ENCODE data around the gene TYK2.

The TYK2 gene

GRCh38 chr19:10332965-10333757, 47.2 kb downstream of the TYK2 start, which contains the start of gene RAVER1:
TSS of gene RAVER1 (minus strand) at chr19:10333529. CDS start at chr19:10333507, 22 bp downstream.
- peaks cover 12% of the 10 kb centered on the region for H3K4me1 ChIP-seq (ENCODE audit: control insufficient read depth, insufficient read depth, low read length)

GRCh38 chr19:10332158-10332964, 48.0 kb downstream of the TYK2 start:
- H3K9ac ChIP-seq (ENCODE audit: low read depth, low read length), result peak overlapping the region; percentile 84
- peaks cover 12% of the 10 kb centered on the region for H3K4me1 ChIP-seq (ENCODE audit: control insufficient read depth, insufficient read depth, low read length)

More at GRCh38 chr19:10332965-10333757, 47.2 kb downstream of the TYK2 start, which contains the start of gene RAVER1:
- Histone ChIP-seq H3K27me3 (ENCODE audit: control insufficient read depth, insufficient read depth, low read length) (peaks cover 6% of the 10 kb centered on the region; the same call in 1 of the 2 replicates), H3K36me3 (ENCODE audit: control insufficient read depth, insufficient read depth, low read length) (peaks cover 27% of the 10 kb centered on the region), H3K4me3 (ENCODE audit: low read depth, low read length) (peak within 1 kb of the TSS; percentile 90), H3K9ac (ENCODE audit: low read depth, low read length) (peak within 1 kb of the TSS; percentile 84), H3K9me3 (ENCODE audit: control insufficient read depth, insufficient read depth, low read length) (no peaks in the 10 kb centered on the region), H3K27ac (ENCODE audit: low read depth, low read length) (peak within 1 kb of the TSS; percentile 96)

GRCh38 chr19:10329555-10329954, 50.8 kb downstream of the TYK2 start:
- Histone ChIP-seq H3K36me3 (ENCODE audit: control insufficient read depth, insufficient read depth, low read length) (peaks cover 61% of the 10 kb centered on the region), H3K27ac (ENCODE audit: low read depth, low read length) (no peak overlapping the region), H3K27me3 (ENCODE audit: control insufficient read depth, insufficient read depth, low read length) (peaks cover 5% of the 10 kb centered on the region; the same call in 1 of the 2 replicates), H3K4me3 (ENCODE audit: low read depth, low read length) (no peak overlapping the region), H3K9me3 (ENCODE audit: control insufficient read depth, insufficient read depth, low read length) (no peaks in the 10 kb centered on the region), H3K4me1 (ENCODE audit: control insufficient read depth, insufficient read depth, low read length) (peaks cover 8% of the 10 kb centered on the region), H3K9ac (ENCODE audit: low read depth, low read length) (no peak overlapping the region)

More at GRCh38 chr19:10332158-10332964, 48.0 kb downstream of the TYK2 start:
- Histone ChIP-seq H3K27me3 (ENCODE audit: control insufficient read depth, insufficient read depth, low read length) (peaks cover 6% of the 10 kb centered on the region; the same call in 1 of the 2 replicates), H3K9me3 (ENCODE audit: control insufficient read depth, insufficient read depth, low read length) (no peaks in the 10 kb centered on the region), H3K36me3 (ENCODE audit: control insufficient read depth, insufficient read depth, low read length) (peaks cover 35% of the 10 kb centered on the region), H3K4me3 (ENCODE audit: low read depth, low read length) (peak overlapping the region; percentile 90), H3K27ac (ENCODE audit: low read depth, low read length) (peak overlapping the region; percentile 60)

- Histone ChIP-seq H3K4me3 (ENCODE audit: low read depth, low read length) (no peak overlapping the region), H3K9me3 (ENCODE audit: control insufficient read depth, insufficient read depth, low read length) (no peaks in the 10 kb centered on the region), H3K27me3 (ENCODE audit: control insufficient read depth, insufficient read depth, low read length) (no peaks in the 10 kb centered on the region), H3K4me1 (ENCODE audit: control insufficient read depth, insufficient read depth, low read length) (peaks cover 4% of the 10 kb centered on the region), H3K27ac (ENCODE audit: low read depth, low read length) (no peak overlapping the region), H3K36me3 (ENCODE audit: control insufficient read depth, insufficient read depth, low read length) (peaks cover 65% of the 10 kb centered on the region), H3K9ac (ENCODE audit: low read depth, low read length) (no peak overlapping the region)
These were observed 51.6 kb downstream of the TYK2 start for GRCh38 chr19:10328558-10329429.

GRCh38 chr19:10327793-10328192, 52.6 kb downstream of the TYK2 start:
- Histone ChIP-seq H3K36me3 (ENCODE audit: control insufficient read depth, insufficient read depth, low read length) (peaks cover 74% of the 10 kb centered on the region), H3K4me3 (ENCODE audit: low read depth, low read length) (no peak overlapping the region), H3K4me1 (ENCODE audit: control insufficient read depth, insufficient read depth, low read length) (peaks cover 4% of the 10 kb centered on the region), H3K27ac (ENCODE audit: low read depth, low read length) (no peak overlapping the region), H3K9me3 (ENCODE audit: control insufficient read depth, insufficient read depth, low read length) (no peaks in the 10 kb centered on the region), H3K9ac (ENCODE audit: low read depth, low read length) (no peak overlapping the region), H3K27me3 (ENCODE audit: control insufficient read depth, insufficient read depth, low read length) (no peaks in the 10 kb centered on the region)

- Histone ChIP-seq H3K4me3 (ENCODE audit: low read depth, low read length) (no peak overlapping the region), H3K36me3 (ENCODE audit: control insufficient read depth, insufficient read depth, low read length) (peaks cover 94% of the 10 kb centered on the region), H3K9ac (ENCODE audit: low read depth, low read length) (no peak overlapping the region), H3K9me3 (ENCODE audit: control insufficient read depth, insufficient read depth, low read length) (no peaks in the 10 kb centered on the region), H3K4me1 (ENCODE audit: control insufficient read depth, insufficient read depth, low read length) (no peaks in the 10 kb centered on the region), H3K27me3 (ENCODE audit: control insufficient read depth, insufficient read depth, low read length) (no peaks in the 10 kb centered on the region), H3K27ac (ENCODE audit: low read depth, low read length) (no peak overlapping the region)
These were observed 54.6 kb downstream of the TYK2 start for GRCh38 chr19:10325732-10326131.

GRCh38 chr19:10321874-10322835, 58.2 kb downstream of the TYK2 start:
- no peaks in the 10 kb centered on the region for H3K9me3 ChIP-seq (ENCODE audit: control insufficient read depth, insufficient read depth, low read length)
- H3K4me3 ChIP-seq (ENCODE audit: low read depth, low read length), result no peak overlapping the region
- no peaks in the 10 kb centered on the region for H3K4me1 ChIP-seq (ENCODE audit: control insufficient read depth, insufficient read depth, low read length)
- H3K27ac ChIP-seq (ENCODE audit: low read depth, low read length), result no peak overlapping the region
- no peaks in the 10 kb centered on the region for H3K27me3 ChIP-seq (ENCODE audit: control insufficient read depth, insufficient read depth, low read length)
- H3K9ac ChIP-seq (ENCODE audit: low read depth, low read length), result no peak overlapping the region
- peaks cover 89% of the 10 kb centered on the region for H3K36me3 ChIP-seq (ENCODE audit: control insufficient read depth, insufficient read depth, low read length)

- H3K27ac ChIP-seq (ENCODE audit: low read depth, low read length), result no peak overlapping the region
These were observed 59.0 kb downstream of the TYK2 start for GRCh38 chr19:10321417-10321797.

GRCh38 chr19:10320602-10321416, 59.6 kb downstream of the TYK2 start:
- H3K4me1 ChIP-seq (ENCODE audit: control insufficient read depth, insufficient read depth, low read length), result no peaks in the 10 kb centered on the region
- H3K27me3 ChIP-seq (ENCODE audit: control insufficient read depth, insufficient read depth, low read length), result no peaks in the 10 kb centered on the region
- H3K4me3 ChIP-seq (ENCODE audit: low read depth, low read length), result no peak overlapping the region
- no peak overlapping the region for H3K27ac ChIP-seq (ENCODE audit: low read depth, low read length)
- no peaks in the 10 kb centered on the region for H3K9me3 ChIP-seq (ENCODE audit: control insufficient read depth, insufficient read depth, low read length)
- H3K36me3 ChIP-seq (ENCODE audit: control insufficient read depth, insufficient read depth, low read length), result peaks cover 86% of the 10 kb centered on the region
- no peak overlapping the region for H3K9ac ChIP-seq (ENCODE audit: low read depth, low read length)

More at GRCh38 chr19:10321417-10321797, 59.0 kb downstream of the TYK2 start:
- peaks cover 90% of the 10 kb centered on the region for H3K36me3 ChIP-seq (ENCODE audit: control insufficient read depth, insufficient read depth, low read length)
- H3K27me3 ChIP-seq (ENCODE audit: control insufficient read depth, insufficient read depth, low read length), result no peaks in the 10 kb centered on the region
- H3K9ac ChIP-seq (ENCODE audit: low read depth, low read length), result no peak overlapping the region
- no peaks in the 10 kb centered on the region for H3K9me3 ChIP-seq (ENCODE audit: control insufficient read depth, insufficient read depth, low read length)
- no peak overlapping the region for H3K4me3 ChIP-seq (ENCODE audit: low read depth, low read length)
- H3K4me1 ChIP-seq (ENCODE audit: control insufficient read depth, insufficient read depth, low read length), result no peaks in the 10 kb centered on the region
